ENCODE results near the gene CLDN34.

The CLDN34 gene

DNA sequence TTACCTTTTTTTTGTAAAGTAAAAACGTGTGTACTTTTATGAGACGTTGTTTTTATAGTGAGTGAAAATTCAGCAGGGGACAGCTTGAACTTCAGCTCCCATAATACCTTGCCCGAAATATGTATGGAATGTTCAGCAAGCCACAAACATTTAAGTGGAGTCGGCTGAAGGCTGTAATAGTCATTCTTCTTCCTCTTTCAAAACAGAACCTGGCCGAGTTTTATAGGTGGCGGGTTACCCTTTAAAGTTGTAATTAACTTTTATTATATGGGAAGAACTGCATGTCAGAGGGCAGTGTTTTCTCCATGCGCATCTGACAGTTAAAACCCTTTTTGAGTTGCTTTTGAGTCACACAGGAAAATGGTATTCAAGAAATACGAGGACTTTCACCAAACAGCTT, 50.7 kb downstream of the CLDN34 start:
- no peak for DNase-seq
